ENCODE measurements around the gene EPX. TPM values are rescaled to one million over a fixed set of nuclear protein-coding genes. Genes with fewer than 3 reads are reported as not detected.

The EPX gene
- total and polyA plus RNA-seq, 3 donors from 2014 or later: not detected

GRCh38 chr17:58205936-58206335, 13.4 kb downstream of the EPX start:
- TF ChIP-seq POLR2A (IDR thresholded peaks at IDR 0.05): no peak
- H3K36me3 ChIP-seq (ENCODE audit: low read depth, missing control alignments): no peaks in the 10 kb centered on the region
- H3K27me3 ChIP-seq: no peaks in the 10 kb centered on the region
- intact Hi-C loops (cut with DNase I; ENCODE audit: low total_unique reads): no loop called here
- H3K9me3 ChIP-seq: no peaks in the 10 kb centered on the region
- H3K4me1 ChIP-seq: no peaks in the 10 kb centered on the region
- no peak for DNase-seq
- H3K27ac ChIP-seq: no peak overlapping the region
- no peak overlapping the region for H3K4me3 ChIP-seq
- WGBS, 2 donors: 91 to 94% methylated on average over 11 of the region's 11 CpGs

- Histone ChIP-seq H3K4me3 (no peak overlapping the region), H3K4me1 (no peaks in the 10 kb centered on the region), H3K36me3 (ENCODE audit: low read depth, missing control alignments) (no peaks in the 10 kb centered on the region), H3K27ac (no peak overlapping the region), H3K9me3 (no peaks in the 10 kb centered on the region), H3K27me3 (no peaks in the 10 kb centered on the region)
- DNase-seq: no peak
- intact Hi-C loops (cut with DNase I; ENCODE audit: low total_unique reads): no loop called here
- TF ChIP-seq CTCF (IDR thresholded peaks at IDR 0.05): no peak
- no peak for TF ChIP-seq POLR2A (IDR thresholded peaks at IDR 0.05)
- 76 to 80% methylated on average over 3 of the region's 3 CpGs for WGBS, 2 donors
Measured at GRCh38 chr17:58207451-58207850, 14.9 kb downstream of the EPX start.

- Histone ChIP-seq H3K36me3 (ENCODE audit: low read depth, missing control alignments) (no peaks in the 10 kb centered on the region), H3K27me3 (no peaks in the 10 kb centered on the region), H3K4me1 (no peaks in the 10 kb centered on the region), H3K4me3 (no peak overlapping the region), H3K27ac (no peak overlapping the region), H3K9me3 (no peaks in the 10 kb centered on the region)
- no peak for DNase-seq
- TF ChIP-seq POLR2A (IDR thresholded peaks at IDR 0.05): no peak
- TF ChIP-seq CTCF (IDR thresholded peaks at IDR 0.05): no peak
- intact Hi-C loops (cut with DNase I; ENCODE audit: low total_unique reads): no loop called here
- 90 to 96% methylated on average over 5 of the region's 5 CpGs for WGBS, 2 donors
Measured at GRCh38 chr17:58208344-58208743, 15.8 kb downstream of the EPX start.

GRCh38 chr17:58210922-58211321, 18.4 kb downstream of the EPX start:
- Histone ChIP-seq H3K27me3 (no peaks in the 10 kb centered on the region), H3K4me1 (no peaks in the 10 kb centered on the region), H3K36me3 (ENCODE audit: low read depth, missing control alignments) (no peaks in the 10 kb centered on the region), H3K27ac (no peak overlapping the region), H3K9me3 (no peaks in the 10 kb centered on the region), H3K4me3 (no peak overlapping the region)
- 89 to 91% methylated on average over 5 of the region's 5 CpGs for WGBS, 2 donors
- DNase-seq: no peak
- intact Hi-C loops (cut with DNase I; ENCODE audit: low total_unique reads): no loop called here
- TF ChIP-seq CTCF (IDR thresholded peaks at IDR 0.05): no peak
- TF ChIP-seq POLR2A (IDR thresholded peaks at IDR 0.05): no peak

GRCh38 chr17:58215685-58216084, 23.2 kb downstream of the EPX start:
- Histone ChIP-seq H3K4me3 (no peak overlapping the region), H3K27ac (no peak overlapping the region), H3K4me1 (peaks cover 4% of the 10 kb centered on the region), H3K27me3 (no peaks in the 10 kb centered on the region), H3K36me3 (ENCODE audit: low read depth, missing control alignments) (no peaks in the 10 kb centered on the region), H3K9me3 (no peaks in the 10 kb centered on the region)
- no peak for TF ChIP-seq CTCF (IDR thresholded peaks at IDR 0.05)
- no peak for TF ChIP-seq POLR2A (IDR thresholded peaks at IDR 0.05)
- no peak for DNase-seq
- intact Hi-C loops (cut with DNase I; ENCODE audit: low total_unique reads): no loop called here
